Activated CD8-positive, alpha-beta T cell treated with anti-CD3 and anti-CD28 coated beads, Interleukin-2, amount 10 ng/mL, durations not matched to agents 7 days and 5 days (primary cell): ENCODE measurements around the gene POGZ. TPM values are rescaled to one million over a fixed set of nuclear protein-coding genes. Genes with fewer than 3 reads are reported as not detected.

Source experiments
- ATAC-seq: fragments of 150-1000 bp; cut with Tn5 transposase; one replicate; pipeline ENCODE4 v1.10.0; 2021; ENCODE audit warnings: moderate library complexity
- CTCF ChIA-PET: fragments of 350-600 bp; sonication (Branson Sonifier 250); formaldehyde crosslinking; loops from one replicate; lab custom pipeline; 2021; ENCODE audit warnings: antibody characterized with exemption; lab: Charles Lee
- POLR2A ChIA-PET: fragments of 350-600 bp; sonication (Branson Sonifier 250); formaldehyde crosslinking; loops from one replicate; lab custom pipeline; 2021; ENCODE audit warnings: antibody characterized with exemption; lab: Charles Lee
- DNase-seq: peaks from one replicate; pipeline ENCODE4 v3.0.0-alpha.2; 2020
- H3K27ac Mint-ChIP-seq: one replicate; pipeline ENCODE4 v1.8.0; 2021; ENCODE audit warnings: mild to moderate bottlenecking, mixed read lengths
- H3K27me3 Mint-ChIP-seq: one replicate; pipeline ENCODE4 v1.8.0; 2021; ENCODE audit warnings: low read depth, mixed read lengths
- H3K36me3 Mint-ChIP-seq: one replicate; pipeline ENCODE4 v1.8.0; 2021; ENCODE audit warnings: low read depth, mixed read lengths
- H3K4me1 Mint-ChIP-seq: one replicate; pipeline ENCODE4 v1.8.0; 2021; ENCODE audit warnings: low read depth, mixed read lengths
- H3K4me3 Mint-ChIP-seq: one replicate; pipeline ENCODE4 v1.8.0; 2021; ENCODE audit warnings: mild to moderate bottlenecking, mixed read lengths
- H3K9me3 Mint-ChIP-seq: one replicate; pipeline ENCODE4 v1.8.0; 2022; ENCODE audit warnings: mixed read lengths; ENCODE audit not compliant: insufficient read depth
- total RNA-seq, 2 experiments: library from RNA; stranded (reverse); gene quantifications; one replicate each; pipeline ENCODE4 v1.2.3, GENCODE V29; 2021

POGZ gene
- total RNA-seq, 2 experiments from 2014 or later, result 67.7 to 68.5 TPM

GRCh38 chr1:151477066-151477465 lies 17.8 kb upstream of the POGZ start:
- H3K36me3 Mint-ChIP-seq, result peaks cover 6% of the 10 kb centered on the region
- H3K27me3 Mint-ChIP-seq, result peaks cover 7% of the 10 kb centered on the region
- ChIA-PET CTCF (no interaction called here), POLR2A (interaction anchor here (0.6 kb wide), 1 partner anchor 77 kb away, joined by 3 read pairs; no protein-coding TSS in a partner anchor)
- H3K27ac Mint-ChIP-seq, result no peak overlapping the region
- peaks cover 14% of the 10 kb centered on the region for H3K4me1 Mint-ChIP-seq
- no peak overlapping the region for H3K4me3 Mint-ChIP-seq
- DNase-seq (no peak), ATAC-seq (no peak)
- H3K9me3 Mint-ChIP-seq, result peaks cover 5% of the 10 kb centered on the region

- no peaks in the 10 kb centered on the region for H3K9me3 Mint-ChIP-seq
- H3K27ac Mint-ChIP-seq, result no peak overlapping the region
- DNase-seq, result no peak
- POLR2A ChIA-PET, result no interaction called here
- peaks cover 14% of the 10 kb centered on the region for H3K4me1 Mint-ChIP-seq
- H3K27me3 Mint-ChIP-seq, result peaks cover 7% of the 10 kb centered on the region
- CTCF ChIA-PET, result interaction anchor here (1.3 to 1.8 kb wide), 3 partner anchors 11 to 525 kb away, joined by 3 to 5 read pairs (median 4); no protein-coding TSS in a partner anchor
- no peak for ATAC-seq
- peaks cover 5% of the 10 kb centered on the region for H3K36me3 Mint-ChIP-seq
- no peak overlapping the region for H3K4me3 Mint-ChIP-seq
These were observed 16.8 kb upstream of the POGZ start for GRCh38 chr1:151476083-151476482.

- DNase-seq (no peak), ATAC-seq (peak; percentile 44)
- Mint-ChIP-seq H3K27me3 (peaks cover 4% of the 10 kb centered on the region), H3K4me1 (peaks cover 14% of the 10 kb centered on the region), H3K9me3 (no peaks in the 10 kb centered on the region), H3K36me3 (peaks cover 3% of the 10 kb centered on the region), H3K4me3 (no peak overlapping the region), H3K27ac (no peak overlapping the region)
- ChIA-PET CTCF (interaction anchor here (0.9 to 2.3 kb wide), 7 partner anchors 10 to 526 kb away, joined by 3 to 11 read pairs (median 3); partner anchors contain the start of gene CGN), POLR2A (interaction anchor here (0.6 kb wide), 1 partner anchor 75 kb away, joined by 3 read pairs; no protein-coding TSS in a partner anchor)
These were observed 15.9 kb upstream of the POGZ start for GRCh38 chr1:151475175-151475574.

DNA sequence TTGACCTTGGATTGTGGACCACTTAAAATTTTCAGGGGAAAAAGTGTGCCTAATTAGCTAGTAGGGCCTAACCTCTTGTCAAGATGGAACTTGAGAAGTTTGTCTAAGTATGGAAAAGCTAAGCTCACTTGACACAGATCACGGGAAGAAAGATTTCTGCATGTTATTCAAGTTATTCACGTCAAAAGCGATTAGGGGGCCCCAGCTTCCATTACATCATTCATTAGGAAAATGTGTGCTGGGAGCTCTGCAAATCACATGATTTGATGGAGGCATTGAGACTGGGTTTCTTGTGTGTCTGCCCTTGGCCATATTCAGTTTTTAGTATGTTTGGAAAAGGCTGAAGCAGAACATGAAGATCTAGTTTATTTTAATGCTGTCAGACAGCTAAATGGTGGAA lies 15.5 kb upstream of the POGZ start:
- POLR2A ChIA-PET, result interaction anchor here (0.6 kb wide), 1 partner anchor 75 kb away, joined by 3 read pairs; no protein-coding TSS in a partner anchor
- CTCF ChIA-PET, result interaction anchor here (0.9 to 2.3 kb wide), 7 partner anchors 10 to 527 kb away, joined by 3 to 11 read pairs (median 3); partner anchors contain the start of gene CGN

DNA sequence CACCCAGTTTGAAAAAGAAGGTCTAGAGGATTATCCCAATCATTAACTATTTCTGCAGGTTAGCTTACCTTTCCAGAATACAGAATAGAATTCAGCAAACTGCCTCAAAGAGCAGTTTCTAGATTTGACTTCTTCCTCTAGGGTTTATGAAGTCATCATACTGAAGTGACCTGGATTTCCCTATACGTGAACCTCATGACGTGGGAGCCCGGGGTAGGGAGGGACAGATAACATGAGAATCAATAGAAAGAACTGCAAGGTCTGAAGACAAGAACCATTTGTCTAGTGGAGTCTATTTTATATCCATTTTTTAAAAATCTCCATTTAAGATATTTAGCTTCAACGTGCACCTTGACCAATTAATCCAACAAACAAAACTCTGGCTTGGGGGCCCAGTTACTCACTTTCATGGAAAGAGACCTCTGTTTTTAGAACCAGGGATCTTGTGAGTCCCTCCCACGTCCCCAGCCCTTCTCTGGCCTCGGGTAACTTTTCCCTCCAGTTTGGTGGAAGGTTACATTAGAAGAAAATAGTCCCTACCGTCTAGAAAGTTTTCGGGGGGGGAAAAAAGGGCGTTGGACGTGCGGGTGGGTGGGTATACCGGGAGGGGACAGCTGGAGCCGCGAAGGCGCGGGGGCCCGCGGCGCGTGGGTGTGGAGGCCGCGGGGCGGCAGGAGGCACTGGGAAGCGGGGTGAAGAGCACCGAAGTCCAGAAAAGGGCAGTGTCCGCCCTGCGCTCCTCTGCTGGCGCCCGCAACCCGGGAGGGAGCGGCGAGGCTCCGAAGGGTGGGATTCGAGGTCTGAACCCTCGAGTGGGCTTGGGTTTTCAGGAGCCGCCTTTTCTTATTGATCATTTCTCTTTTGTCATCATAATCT lies 13.8 kb upstream of the POGZ start:
- Mint-ChIP-seq H3K27me3 (peaks cover 6% of the 10 kb centered on the region), H3K4me3 (peak overlapping the region; percentile 57), H3K27ac (peak overlapping the region; percentile 24), H3K36me3 (peaks cover 3% of the 10 kb centered on the region), H3K9me3 (no peaks in the 10 kb centered on the region), H3K4me1 (peaks cover 14% of the 10 kb centered on the region)
- POLR2A ChIA-PET, result interaction anchor here (1.0 to 2.5 kb wide), 2 partner anchors 13 to 14 kb away, joined by 7 to 9 read pairs; partner anchors contain the start of gene POGZ
- CTCF ChIA-PET, result interaction anchor here (1.0 to 2.3 kb wide), 5 partner anchors 8 to 121 kb away, joined by 3 to 11 read pairs (median 3); no protein-coding TSS in a partner anchor
- ATAC-seq (no peak), DNase-seq (no peak)

More for the DNA sequence above, 15.5 kb upstream of the POGZ start:
- no peak overlapping the region for H3K4me3 Mint-ChIP-seq
- no peaks in the 10 kb centered on the region for H3K9me3 Mint-ChIP-seq
- DNase-seq (no peak), ATAC-seq (no peak)
- peaks cover 3% of the 10 kb centered on the region for H3K36me3 Mint-ChIP-seq
- H3K27me3 Mint-ChIP-seq, result peaks cover 4% of the 10 kb centered on the region
- no peak overlapping the region for H3K27ac Mint-ChIP-seq
- peaks cover 14% of the 10 kb centered on the region for H3K4me1 Mint-ChIP-seq

DNA sequence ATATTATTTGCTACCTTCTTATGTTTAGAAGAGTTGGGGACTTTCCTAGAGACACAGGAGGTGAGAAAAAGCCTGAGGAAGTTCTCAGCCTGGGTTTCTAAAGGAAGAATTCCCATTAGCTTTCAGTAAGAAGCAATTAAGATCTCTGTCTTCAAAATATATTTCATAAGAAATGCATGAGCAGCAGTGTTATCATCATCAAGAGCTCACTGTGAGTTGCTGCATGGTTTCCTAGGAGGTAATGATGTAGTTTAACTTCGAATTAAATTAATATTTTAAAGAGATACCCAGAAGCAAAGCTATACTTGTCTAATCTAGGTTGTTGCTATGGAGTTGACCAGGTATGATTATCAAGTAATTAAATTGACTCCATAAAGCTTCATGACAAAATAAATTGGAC lies 5.7 kb upstream of the POGZ start:
- no peak for DNase-seq
- no peak overlapping the region for H3K27ac Mint-ChIP-seq
- peaks cover 26% of the 10 kb centered on the region for H3K27me3 Mint-ChIP-seq
- peaks cover under 1% of the 10 kb centered on the region for H3K4me1 Mint-ChIP-seq
- no peaks in the 10 kb centered on the region for H3K36me3 Mint-ChIP-seq
- no peak for ATAC-seq
- ChIA-PET POLR2A (interaction anchor here (0.7 kb wide), 1 partner anchor 16 kb away, joined by 3 read pairs; no protein-coding TSS in a partner anchor), CTCF (interaction anchor here (0.7 to 1.8 kb wide), 5 partner anchors 8 to 372 kb away, joined by 3 to 5 read pairs (median 3); no protein-coding TSS in a partner anchor)
- H3K4me3 Mint-ChIP-seq, result no peak overlapping the region
- H3K9me3 Mint-ChIP-seq, result peaks cover 3% of the 10 kb centered on the region

- no peak overlapping the region for H3K4me3 Mint-ChIP-seq
- peaks cover 4% of the 10 kb centered on the region for H3K36me3 Mint-ChIP-seq
- CTCF ChIA-PET, result interaction anchor here (0.9 to 2.2 kb wide), 3 partner anchors 10 to 17 kb away, joined by 3 to 4 read pairs (median 3); no protein-coding TSS in a partner anchor
- POLR2A ChIA-PET, result no interaction called here
- peaks cover 13% of the 10 kb centered on the region for H3K4me1 Mint-ChIP-seq
- H3K27me3 Mint-ChIP-seq, result peaks cover 24% of the 10 kb centered on the region
- DNase-seq, result no peak
- ATAC-seq, result no peak
- H3K27ac Mint-ChIP-seq, result no peak overlapping the region
- H3K9me3 Mint-ChIP-seq, result peaks cover 5% of the 10 kb centered on the region
These were observed 2.4 kb upstream of the POGZ start for GRCh38 chr1:151461694-151462093.

DNA sequence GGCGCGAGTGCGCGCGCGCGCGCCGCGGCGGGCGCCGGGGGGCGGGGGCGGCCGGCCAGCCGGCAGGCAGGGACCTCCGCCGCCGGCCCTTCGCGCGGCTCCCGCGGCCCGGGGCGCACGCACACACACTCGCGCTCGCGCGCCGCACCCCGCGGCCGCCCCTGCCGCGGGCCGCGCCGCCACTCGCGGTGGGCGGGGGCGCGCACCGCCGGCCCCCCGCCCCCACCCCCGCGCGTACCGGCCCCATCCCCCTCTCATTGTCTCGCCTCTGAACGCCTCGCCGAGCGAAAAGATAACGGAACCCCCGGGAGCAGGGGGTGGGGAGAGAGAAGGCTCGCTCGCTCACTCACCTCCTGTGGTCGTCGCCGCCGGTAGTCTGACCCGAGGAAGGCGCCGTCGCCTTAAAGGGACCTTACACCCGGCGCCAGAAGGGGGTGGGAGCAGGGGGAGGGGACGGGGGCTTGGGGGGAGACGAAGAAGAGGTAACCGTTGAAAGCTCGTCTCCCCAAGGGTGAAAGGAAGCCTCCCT lies 428 bp downstream of the POGZ start:
- Mint-ChIP-seq H3K27me3 (peaks cover 17% of the 10 kb centered on the region), H3K4me3 (peak overlapping the region; percentile 77), H3K27ac (peak overlapping the region; percentile 89), H3K4me1 (peaks cover 23% of the 10 kb centered on the region), H3K9me3 (peaks cover 5% of the 10 kb centered on the region), H3K36me3 (peaks cover 6% of the 10 kb centered on the region)
- ATAC-seq (peak; percentile 58), DNase-seq (peak; percentile 63)
- ChIA-PET CTCF (interaction anchor here (0.7 to 1.0 kb wide), 2 partner anchors 10 to 262 kb away, joined by 3 read pairs; partner anchors contain the start of gene RIIAD1), POLR2A (interaction anchor here (0.6 to 1.8 kb wide), 4 partner anchors 13 to 177 kb away, joined by 3 to 9 read pairs (median 6); partner anchors contain the start of gene ZNF687)

DNA sequence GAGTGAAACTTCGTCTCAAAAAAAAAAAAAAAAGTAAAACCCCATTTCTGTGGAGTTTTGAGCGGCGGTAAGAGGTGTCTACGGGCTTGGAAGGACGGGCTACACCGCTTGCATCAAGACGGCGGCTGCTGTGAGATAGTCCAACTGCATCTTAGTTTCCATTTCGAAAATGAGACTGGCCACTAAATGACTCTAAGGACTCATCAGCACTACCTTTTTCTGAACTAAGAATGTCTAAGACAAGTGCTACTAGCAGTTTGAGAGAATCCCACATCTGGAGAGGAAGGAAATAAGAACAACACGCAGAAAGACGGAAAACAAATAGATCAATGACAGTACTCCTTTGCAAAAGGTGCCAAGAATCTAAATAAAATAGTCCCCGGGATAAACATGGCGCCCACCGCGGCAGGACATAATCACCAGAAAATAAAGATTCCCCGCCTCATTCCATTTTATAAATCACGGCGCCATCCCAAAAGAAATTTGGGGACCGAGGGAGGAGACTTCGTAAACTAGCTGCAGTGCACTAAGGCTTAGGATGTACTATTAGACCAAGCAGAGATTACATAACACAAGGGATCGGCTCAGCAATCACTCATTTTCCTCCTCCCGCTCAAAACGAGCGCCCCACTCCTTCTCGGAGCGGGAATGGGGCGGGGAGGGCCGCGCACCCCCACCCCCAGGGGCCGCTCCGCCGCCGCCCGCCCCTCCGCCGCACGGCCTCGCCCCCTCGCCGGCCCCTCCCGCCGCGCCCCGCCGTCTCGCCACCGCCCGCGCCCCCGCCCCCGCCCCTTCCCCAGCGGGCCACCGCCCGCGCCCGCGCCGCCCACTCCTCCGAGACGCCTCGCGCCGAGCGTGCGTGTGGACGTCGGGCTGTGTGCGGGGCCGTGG lies 1.1 kb downstream of the POGZ start:
- Mint-ChIP-seq H3K36me3 (peaks cover 6% of the 10 kb centered on the region), H3K4me3 (peak overlapping the region; percentile 81), H3K9me3 (peaks cover 5% of the 10 kb centered on the region), H3K27ac (peak overlapping the region; percentile 92), H3K27me3 (peaks cover 16% of the 10 kb centered on the region), H3K4me1 (peaks cover 23% of the 10 kb centered on the region)
- CTCF ChIA-PET, result interaction anchor here (1.3 kb wide), 1 partner anchor 11 kb away, joined by 3 read pairs; no protein-coding TSS in a partner anchor
- POLR2A ChIA-PET, result interaction anchor here (0.6 to 1.5 kb wide), 3 partner anchors 14 to 177 kb away, joined by 3 to 9 read pairs (median 4); partner anchors contain the start of gene ZNF687
- ATAC-seq (peak; percentile 64), DNase-seq (peak; percentile 55)

GRCh38 chr1:151455966-151456365 lies 3.3 kb downstream of the POGZ start:
- Mint-ChIP-seq H3K9me3 (peaks cover 5% of the 10 kb centered on the region), H3K4me1 (peaks cover 23% of the 10 kb centered on the region), H3K4me3 (no peak overlapping the region), H3K36me3 (peaks cover 6% of the 10 kb centered on the region), H3K27ac (no peak overlapping the region), H3K27me3 (peaks cover 2% of the 10 kb centered on the region)
- no peak for DNase-seq
- ChIA-PET CTCF (interaction anchor here (1.0 to 3.5 kb wide), 2 partner anchors 12 to 155 kb away, joined by 3 to 11 read pairs; no protein-coding TSS in a partner anchor), POLR2A (no interaction called here)
- ATAC-seq, result no peak
